Hepatic stellate cell (primary cell): ENCODE data around the gene ZNF12.
"Not testable (repeated sequence)": the region's sequence is repeated elsewhere in the genome, so short reads cannot be mapped to it uniquely, and the experiment has no call there.

Experiments
- DNase-seq: peaks from one replicate; pipeline ENCODE4 v3.0.0; 2011; ENCODE audit warnings: low spot score

Gene ZNF12

GRCh38 chr7:6691103-6691502 lies 15.6 kb downstream of the ZNF12 start:
- no peak for DNase-seq

DNA sequence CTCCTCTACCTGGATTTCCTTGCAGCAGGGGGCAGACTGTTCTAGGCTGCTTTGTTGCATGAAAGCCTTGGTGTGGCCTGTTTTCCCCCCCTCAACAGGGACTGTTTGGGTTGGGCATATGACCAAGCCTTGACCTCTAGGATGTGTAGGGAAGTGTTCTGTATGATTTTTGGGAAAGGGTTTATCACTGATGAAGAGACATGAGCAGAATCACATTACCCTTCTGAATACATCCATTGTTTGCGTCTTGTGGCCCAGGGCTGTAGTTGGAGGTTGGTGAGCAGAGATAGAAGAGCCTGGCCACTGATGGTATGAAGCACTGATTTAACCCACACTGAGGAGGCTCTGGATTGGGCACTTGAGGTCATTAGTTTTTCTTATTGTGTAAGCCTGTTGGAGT lies 26.6 kb downstream of the ZNF12 start:
- no peak for DNase-seq

DNA sequence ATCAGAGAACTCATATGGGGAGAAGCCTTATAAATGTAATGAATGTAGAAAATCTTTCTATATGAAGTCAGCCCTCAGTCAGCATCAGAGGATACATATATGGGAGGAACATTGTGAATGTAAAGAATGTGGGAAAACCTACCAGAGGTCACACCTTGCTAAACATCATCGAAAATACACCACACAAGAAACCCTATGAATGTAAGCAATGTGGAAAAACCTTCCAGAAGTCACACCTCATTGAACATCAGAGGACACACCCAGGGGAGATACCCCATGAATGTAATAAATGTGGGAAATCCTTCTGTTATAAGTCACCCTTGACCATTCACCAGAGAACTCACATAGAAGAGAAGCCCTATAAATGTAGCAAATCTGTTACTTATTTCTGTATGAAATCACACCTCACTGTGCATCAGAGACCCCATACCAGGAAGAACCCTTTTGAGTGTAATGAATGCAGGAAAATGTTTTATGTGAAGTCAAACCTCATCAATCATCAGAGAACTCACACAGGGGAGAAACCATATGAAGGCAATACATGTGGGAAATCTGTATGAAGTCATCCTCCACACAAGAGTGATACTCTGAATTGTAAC lies 30.8 kb downstream of the ZNF12 start:
- no peak for DNase-seq

DNA sequence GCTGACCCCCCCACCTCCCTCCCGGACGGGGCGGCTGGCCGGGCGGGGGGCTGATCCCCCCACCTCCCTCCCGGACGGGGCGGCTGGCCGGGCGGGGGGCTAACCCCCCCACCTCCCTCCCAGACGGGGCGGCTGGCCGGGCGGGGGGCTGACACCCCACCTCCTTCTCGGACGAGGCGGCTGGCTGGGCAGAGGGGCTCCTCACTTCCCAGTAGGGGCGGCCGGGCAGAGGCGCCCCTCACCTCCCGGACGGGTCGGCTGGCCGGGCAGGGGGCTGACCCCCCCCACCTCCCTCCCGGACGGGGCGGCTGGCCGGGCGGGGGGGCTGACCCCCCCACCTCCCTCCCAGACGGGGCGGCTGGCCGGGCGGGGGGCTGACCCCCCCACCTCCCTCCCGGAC lies 35.9 kb downstream of the ZNF12 start:
- DNase-seq = not testable (repeated sequence)

GRCh38 chr7:6658618-6659345 lies 48.0 kb downstream of the ZNF12 start:
- no peak for DNase-seq

DNA sequence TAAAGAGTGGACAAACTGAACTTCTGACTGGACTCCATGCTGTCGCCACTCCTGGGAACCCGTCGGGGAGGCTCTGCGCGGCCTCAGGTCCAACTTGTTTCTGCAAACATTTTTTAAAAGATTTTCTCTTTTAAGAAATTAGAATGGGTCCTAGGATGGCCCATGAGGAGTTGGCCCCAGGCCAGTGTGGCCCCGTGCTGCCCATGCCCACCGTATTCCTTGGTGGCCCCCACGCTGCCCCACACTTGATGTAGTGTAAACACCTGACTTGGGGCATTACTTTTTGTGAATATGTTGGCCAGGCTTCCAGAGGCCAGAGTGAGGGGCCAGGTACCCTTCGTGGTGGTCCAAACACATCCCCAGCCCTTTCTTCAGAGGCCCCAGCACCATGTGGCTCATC lies 50.3 kb downstream of the ZNF12 start:
- DNase-seq = no peak

- no peak for DNase-seq
Measured at GRCh38 chr7:6655636-6656385, 50.9 kb downstream of the ZNF12 start.

GRCh38 chr7:6654842-6655610 lies 51.7 kb downstream of the ZNF12 start:
- DNase-seq = no peak

GRCh38 chr7:6654113-6654841 lies 52.5 kb downstream of the ZNF12 start:
- DNase-seq = no peak

GRCh38 chr7:6653071-6654003 lies 53.4 kb downstream of the ZNF12 start:
- no peak for DNase-seq

DNA sequence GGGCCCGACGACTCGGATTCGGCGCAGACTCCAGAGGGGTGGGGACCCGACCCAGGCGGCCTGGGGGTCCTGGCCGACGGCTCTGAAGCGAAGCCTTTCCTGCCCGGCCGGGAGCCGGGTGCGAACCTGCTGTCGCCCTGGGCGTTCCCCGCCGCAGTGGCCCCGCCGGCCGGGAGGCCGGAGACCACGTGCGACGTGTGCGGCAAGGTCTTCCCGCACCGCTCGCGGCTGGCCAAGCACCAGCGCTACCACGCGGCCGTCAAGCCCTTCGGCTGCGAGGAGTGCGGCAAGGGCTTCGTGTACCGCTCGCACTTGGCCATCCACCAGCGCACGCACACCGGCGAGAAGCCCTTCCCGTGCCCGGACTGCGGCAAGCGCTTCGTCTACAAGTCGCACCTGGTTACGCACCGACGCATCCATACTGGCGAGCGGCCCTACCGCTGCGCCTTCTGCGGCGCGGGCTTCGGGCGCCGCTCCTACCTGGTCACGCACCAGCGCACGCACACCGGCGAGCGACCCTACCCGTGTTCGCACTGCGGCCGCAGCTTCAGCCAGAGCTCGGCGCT lies 54.2 kb downstream of the ZNF12 start:
- DNase-seq = no peak

DNA sequence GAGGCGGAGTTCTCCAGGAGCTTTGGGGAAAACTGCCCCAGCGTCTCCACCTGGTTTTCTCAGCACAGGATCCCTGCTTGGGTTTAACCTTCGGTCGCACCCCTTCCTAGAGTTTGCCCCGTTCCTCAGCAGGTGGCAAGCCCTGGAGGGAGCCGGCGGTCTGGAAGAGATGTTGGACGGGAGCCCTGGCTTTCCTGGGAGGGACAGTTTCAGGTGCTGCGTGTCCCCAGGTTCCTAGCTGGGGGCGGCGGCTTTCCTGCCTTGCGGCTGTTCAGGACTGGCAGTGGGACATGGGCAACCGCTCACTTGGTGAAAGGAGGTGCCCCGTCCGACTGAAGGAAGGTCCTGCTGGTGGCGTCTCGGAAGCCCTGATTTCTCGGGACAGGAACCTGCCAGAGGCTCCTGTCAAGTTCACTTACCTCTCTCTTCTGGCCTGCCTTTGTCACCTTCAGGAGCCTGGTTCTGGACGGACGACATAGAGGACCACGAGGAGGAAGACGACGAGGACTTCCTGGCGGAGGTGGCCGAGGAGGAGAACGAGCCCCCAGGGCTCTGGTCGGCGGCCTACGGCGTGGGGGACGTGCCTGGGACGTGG lies 54.8 kb downstream of the ZNF12 start:
- DNase-seq = no peak

DNA sequence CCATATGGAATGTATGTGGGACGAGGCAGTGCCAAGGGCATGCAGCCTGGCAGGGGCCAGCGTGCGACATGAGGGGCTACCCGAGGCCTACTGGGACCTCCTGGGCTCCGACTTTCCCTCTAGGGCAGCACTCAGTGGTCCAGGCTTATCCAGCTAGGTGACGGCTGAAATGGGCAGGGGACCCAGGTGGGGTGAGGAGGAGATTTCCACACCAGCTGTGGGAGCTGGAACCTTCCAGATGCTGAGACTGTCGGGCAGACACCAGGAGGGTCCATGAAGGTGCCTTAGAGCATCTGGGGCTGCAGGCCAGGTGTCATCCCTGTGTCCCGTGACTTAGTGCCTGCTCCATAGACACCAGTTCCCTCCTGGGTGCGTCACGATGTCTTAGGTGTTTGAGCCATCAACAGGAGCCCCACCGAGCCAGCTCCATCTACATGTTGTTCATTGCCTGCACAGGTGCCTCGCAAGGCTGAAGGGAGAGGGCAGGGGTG lies 56.2 kb downstream of the ZNF12 start:
- no peak for DNase-seq

DNA sequence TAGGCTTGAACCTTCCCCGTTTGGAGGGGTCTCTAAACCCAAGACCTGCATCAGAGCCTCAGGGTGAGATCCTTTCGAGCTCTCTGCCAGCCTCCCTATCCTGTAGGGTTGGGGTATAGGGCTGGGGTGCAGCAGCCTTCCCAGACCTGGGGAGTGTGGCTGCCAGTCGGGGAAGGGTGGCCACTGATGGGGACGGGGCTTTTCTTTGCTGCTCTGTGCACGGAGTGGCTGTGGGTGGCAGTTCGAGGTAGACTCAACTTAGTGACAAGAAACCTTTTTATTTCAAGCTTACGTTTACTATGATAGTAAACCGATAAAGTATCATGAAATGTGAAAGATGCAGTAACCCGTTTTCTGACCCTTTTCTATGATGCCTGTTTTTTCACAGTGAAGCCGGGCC lies 56.7 kb downstream of the ZNF12 start:
- no peak for DNase-seq

- DNase-seq = no peak
Measured at GRCh38 chr7:6649241-6649961, 57.3 kb downstream of the ZNF12 start.

GRCh38 chr7:6648815-6649104 lies 58.0 kb downstream of the ZNF12 start:
- DNase-seq = no peak

GRCh38 chr7:6648066-6648814 lies 58.5 kb downstream of the ZNF12 start:
- DNase-seq = no peak

DNA sequence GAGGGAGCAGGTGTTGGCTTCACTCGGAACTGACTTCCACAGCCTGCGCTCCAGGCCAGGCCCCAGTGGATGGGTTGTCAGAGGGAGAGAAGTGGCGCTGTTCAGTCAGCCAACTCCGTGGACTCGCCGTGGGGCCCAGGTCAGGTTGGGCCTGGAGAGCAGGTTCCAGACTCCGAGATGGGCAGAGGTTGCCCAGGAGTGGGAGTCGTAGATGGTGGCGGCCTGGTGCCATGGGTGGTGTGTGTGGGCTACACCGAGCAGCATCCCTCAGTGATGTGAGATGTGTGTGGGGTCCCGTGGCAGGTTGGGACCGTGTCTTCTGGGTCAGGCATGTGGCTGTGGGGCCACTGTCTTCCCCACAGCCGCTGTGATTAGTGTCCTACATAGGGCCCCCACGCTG lies 59.2 kb downstream of the ZNF12 start:
- DNase-seq = no peak

- DNase-seq = no peak
Measured at GRCh38 chr7:6647080-6647479, 59.7 kb downstream of the ZNF12 start.
